GM21825 (cell line): ENCODE measurements around the gene ZNF609.

ENCODE experiments used
- ATAC-seq: cut with Tn5 transposase; IDR thresholded peaks from one replicate; pipeline ENCODE4 v1.9.1; 2021; ENCODE audit warnings: mild to moderate bottlenecking, moderate library complexity; ENCODE audit not compliant: unreplicated experiment

The ZNF609 gene

DNA sequence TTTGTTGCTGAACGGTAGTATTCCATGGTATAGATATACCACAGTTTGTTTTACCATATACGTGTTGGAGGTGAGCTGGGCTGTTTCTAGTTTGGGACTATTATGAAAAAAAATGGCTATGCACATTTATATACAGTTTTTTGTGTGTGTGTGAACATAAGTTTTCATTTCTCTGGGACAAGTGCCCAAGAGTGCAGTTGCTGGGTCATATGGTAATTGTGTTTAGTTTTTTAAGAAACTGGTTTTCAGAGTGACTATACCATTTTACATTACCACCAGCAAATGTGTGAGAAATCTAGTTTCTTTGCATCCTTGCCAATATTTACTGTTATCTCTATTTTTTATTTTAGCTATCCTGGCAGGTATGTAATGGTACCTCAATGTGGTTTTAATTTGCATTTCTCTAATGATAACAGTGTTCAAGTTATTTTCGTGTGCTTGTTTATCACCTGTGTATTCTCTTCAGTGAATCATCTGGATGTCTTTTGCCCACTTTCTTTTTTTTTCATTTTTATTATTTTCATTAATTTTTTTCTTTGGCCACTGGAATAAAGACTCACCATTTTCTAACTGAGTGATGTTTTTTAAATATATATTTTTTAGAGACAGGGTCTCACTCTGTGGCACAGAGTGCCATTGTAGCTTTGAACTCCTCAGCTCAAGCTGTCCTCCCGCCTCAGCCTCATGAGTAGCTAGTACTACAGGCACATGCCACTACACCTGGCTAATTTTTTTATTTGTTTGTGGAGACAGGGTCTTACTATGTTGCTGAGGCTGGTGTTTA lies 75.3 kb downstream of the ZNF609 start:
- ATAC-seq, result no peak

DNA sequence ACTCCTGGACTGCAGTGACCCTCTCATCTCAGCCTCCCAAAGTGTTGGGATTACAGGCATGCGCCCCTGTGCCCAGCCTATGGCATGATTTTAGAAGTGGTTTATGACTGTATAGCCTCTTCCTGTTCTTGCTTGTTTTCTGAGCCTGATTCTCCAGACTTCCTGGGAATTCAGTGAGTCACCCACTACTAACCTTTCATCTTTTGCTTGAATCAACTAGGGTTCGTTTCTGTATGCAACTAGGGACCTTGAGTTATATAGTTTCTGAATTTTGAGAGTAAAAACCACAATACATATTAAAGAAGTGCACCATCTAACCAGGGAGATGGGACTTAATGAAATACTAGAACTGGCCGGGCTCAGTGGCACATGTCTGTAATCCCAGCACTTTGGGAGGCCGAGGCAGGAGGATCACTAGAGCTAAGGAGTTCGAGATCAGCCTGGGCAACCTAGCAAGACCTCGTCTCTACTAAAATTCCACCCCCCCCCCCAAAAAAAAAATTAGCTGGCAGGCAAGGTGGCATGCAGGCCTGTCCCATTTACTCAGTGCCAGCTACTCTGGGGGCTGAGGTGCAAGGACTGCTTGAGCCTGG lies 76.0 kb downstream of the ZNF609 start:
- no peak for ATAC-seq

GRCh38 chr15:64542091-64542490 lies 81.7 kb downstream of the ZNF609 start:
- ATAC-seq, result no peak

- ATAC-seq, result no peak
Observed at GRCh38 chr15:64544450-64544849, 84.1 kb downstream of the ZNF609 start.

DNA sequence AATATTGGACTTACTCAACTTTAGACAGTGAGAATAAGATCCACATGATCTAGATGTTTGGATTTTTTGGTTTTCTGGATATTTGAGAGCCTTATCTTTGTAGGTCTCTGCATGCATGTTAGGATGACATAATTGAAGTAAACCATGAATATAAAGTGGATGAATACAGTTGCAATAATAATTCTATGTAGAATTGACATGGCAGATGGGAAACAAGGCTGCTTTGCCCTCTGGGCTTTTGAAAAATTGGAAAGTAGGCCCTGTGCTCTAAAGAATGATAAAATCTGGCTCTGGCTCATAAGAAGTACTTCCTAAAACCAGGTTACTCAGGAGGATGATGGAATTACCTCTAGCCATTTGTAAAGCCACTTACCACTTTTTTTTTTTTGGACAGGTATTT lies 86.9 kb downstream of the ZNF609 start:
- no peak for ATAC-seq

DNA sequence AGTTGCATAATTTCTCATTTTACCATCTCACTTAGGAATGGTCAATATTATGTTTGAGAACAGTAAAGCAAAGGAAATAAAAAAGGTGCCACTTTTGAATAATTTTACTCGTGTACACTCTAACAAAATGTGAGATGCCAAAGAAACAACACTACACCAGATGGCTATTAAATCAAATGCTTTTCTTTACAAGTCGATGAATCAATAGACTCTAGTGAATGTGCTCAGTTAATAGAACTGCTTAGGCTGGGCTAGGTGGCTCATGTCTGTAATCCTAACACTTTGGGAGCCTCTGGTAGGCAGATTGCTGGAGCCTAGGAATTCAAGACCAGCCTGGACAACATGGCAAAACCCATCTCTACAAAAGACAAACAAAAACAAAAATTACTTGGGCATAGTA lies 87.9 kb downstream of the ZNF609 start:
- ATAC-seq, result no peak

DNA sequence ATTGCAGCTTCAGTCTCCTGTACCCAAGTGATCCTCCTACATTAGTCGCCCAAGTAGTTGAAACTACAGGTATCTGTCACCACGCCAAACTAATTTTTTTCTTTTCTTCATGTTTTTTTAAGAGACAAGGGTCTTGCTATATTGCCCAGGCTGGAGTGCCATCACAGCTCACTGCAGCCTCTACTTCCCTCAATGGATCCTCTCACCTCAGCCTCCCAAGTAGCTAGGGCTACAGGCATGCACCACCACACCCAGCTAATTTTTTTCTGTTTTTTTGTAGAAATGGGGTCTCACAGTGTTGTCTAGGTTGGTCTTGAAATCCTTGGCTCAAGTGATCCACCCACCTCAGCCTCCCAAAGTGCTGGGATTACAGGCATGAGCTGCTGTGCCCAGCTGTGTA lies 89.5 kb downstream of the ZNF609 start:
- no peak for ATAC-seq

- ATAC-seq, result no peak
Observed at GRCh38 chr15:64552281-64552948, 92.0 kb downstream of the ZNF609 start.

DNA sequence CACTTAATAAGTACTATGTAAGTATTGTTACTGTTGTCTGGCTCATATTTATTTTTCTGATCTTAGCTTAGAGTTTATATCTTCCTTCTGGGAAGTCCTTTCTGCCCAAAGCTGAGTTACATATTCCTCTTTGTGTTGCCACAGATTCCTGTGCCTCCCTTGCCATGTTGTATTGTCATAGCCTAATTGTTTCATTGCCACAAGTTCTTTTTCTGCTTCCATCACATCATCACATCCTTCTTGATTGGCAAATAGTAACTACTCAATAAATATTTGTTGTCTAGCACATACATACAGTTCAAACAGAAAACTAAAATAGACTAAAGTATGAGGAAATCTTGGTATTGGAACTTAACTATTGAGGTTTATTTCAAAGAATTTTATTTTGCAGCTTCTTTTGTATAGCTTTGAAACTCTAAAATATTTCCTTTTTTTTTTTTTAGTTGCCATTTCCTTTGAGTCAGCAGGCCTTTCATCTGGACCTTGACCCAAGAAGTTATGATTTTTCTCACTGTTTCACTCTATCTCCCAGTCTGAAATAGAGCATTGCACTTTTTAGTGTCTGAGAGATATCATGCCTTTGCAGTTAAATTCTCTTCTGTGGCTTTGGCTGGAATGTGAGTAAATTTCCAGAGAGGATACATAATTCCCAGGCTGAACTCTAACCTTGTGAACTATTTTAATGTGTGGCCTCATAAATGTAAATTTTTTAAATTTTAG lies 98.2 kb downstream of the ZNF609 start:
- no peak for ATAC-seq

GRCh38 chr15:64559243-64559642 lies 98.9 kb downstream of the ZNF609 start:
- no peak for ATAC-seq

DNA sequence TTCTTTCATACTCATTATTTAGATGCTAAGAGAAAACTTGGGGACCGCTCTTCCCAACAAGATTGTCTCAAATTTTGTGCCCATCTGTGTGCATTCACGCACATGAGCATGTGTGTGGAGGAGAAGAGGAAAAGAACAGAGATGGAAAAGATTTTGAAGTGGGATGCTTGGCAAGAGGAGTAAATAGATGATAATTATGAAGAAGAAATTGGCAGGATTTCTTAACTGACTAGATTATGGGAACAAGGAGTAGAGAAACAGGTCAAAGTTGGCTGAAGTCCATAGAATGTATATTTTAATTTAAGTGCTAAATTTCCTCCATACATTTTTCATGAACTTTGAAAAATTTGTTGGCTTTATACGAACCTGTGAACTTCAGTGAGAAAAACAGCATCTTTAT lies 100.1 kb downstream of the ZNF609 start:
- no peak for ATAC-seq

- no peak for ATAC-seq
Observed at GRCh38 chr15:64560998-64561397, 100.6 kb downstream of the ZNF609 start.

DNA sequence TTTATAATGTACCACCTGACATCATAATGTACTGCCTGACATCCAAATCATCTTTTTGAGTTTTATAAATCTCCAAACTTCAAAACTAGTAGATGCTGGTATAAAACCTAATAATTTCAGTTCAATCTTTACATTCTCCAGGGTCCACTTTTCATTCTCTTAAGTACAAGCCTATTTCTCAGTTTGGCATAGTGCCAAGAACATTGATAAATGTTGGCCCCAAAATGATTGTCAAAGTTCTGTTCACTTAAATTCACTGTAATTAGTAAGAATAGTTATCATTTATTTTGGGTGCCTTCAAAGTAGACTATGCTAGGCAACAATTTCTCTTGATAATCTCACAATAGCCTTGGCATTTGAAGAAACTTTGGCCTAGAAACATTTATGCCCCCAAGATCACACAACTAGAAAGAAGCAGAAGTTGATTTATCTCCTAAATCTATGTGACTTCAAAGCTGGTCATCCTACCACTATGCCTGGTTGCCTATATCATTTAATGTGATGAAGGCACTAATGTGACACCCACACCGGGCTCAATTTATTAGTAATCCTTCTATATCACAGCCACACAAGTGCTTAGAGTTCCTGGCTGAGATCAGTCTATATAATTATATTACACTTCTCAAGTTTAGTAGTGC lies 101.7 kb downstream of the ZNF609 start:
- no peak for ATAC-seq

DNA sequence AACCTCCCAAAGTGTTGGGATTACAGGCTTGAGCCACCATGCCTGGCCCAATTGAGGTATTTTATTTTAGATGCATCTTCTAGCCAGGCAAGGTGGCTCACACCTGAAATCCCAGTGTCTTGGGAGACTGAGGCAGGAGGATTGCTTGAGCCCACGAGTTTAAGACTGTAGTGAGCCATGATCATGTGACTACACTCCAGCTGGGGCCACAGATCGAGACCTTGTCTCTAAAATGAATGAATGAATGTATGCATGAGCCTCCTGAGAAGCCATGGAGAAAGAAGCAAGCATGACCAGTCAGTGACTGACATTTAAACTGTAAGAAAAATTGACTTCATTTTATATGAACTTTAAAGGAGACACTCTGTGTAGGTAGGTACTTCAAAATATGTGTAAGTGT lies 105.7 kb downstream of the ZNF609 start:
- ATAC-seq, result no peak

- no peak for ATAC-seq
Observed at GRCh38 chr15:64566629-64567427, 106.5 kb downstream of the ZNF609 start.

DNA sequence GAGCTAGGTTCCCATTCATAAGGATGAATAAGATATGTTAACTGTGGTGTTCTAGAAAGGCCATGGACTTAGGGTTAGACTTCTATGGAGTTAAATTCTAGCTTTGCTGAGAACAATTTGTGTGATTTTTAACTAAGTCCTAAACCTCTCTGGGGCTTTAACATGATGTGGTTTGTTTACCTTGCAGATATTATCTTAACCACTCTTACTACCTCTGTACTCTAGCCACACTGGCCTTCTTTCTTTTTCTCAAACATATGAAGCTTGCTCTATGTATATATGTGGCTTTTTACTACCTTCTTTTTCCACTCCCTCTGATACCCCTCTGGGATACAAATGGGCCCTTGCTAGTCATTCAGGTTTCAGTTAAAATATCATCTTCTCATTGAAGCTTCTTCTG lies 108.4 kb downstream of the ZNF609 start:
- ATAC-seq, result no peak

DNA sequence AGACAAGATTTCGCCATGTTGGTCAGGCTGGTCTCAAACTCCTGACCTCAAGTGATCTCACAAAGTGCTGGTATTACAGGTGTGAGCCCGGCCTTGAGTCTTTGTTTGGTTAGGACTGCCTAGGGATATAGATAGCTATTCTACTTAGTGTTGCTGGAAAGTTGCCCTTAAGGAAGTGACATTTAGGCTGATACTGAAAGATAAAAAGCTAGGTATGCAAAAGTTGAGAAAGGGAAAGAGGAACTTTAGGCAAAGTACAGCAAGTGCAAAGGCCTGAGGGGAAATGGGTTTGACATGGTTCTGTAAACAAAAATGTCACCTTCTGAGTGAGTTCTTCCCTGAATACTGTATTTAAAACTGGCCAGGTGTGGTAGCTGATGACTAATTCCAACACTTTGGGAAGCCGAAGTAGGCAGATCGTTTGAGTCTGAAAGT lies 111.5 kb downstream of the ZNF609 start:
- peak; percentile 65 for ATAC-seq

- no peak for ATAC-seq
Observed at GRCh38 chr15:64572856-64573255, 112.5 kb downstream of the ZNF609 start.

DNA sequence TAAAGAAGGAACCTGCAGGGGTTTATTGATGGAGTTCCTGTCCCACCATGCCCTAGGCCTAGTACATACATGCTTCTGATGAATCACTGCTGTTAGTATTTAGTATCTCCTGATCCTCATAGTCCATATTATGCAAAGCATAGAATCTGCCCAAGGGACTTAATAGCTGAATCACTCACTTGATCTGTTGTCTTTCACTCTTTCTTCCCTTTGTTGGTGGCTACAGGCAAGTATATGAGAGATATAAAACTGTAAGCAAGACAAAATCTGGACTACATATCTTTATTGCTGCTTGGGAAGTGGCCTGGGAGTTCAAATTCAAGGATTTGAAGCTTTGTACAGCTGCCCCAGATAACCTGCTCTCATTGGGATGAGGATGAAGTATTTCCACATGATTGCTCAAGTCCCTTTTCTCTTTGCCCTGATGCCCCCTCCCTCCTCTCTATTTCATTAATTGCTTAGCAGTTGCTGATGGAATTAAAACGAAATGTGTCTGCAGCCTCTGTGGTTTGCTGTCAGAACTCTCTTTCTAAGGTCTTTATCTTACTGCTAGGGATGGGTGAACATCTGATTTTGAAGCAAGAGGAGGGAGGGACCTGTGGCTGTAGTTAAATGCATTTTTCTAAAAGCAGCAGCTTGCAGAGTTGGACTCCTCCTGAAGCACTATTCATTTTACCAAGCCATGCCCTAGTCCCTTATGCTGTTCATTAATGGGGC lies 114.1 kb downstream of the ZNF609 start:
- ATAC-seq, result no peak
